ENCODE results near the gene NKPD1. TPM values are rescaled to one million over a fixed set of nuclear protein-coding genes. Genes with fewer than 3 reads are reported as not detected.
A peak's percentile ranks its signal among the peaks of the same experiment; 100 is the strongest.

Gene NKPD1
- polyA plus RNA-seq, 6 donors from 2014 or later = not detected

GRCh38 chr19:45180936-45181335 lies 20.2 kb upstream of the NKPD1 start:
- DNase-seq (no peak), ATAC-seq (ENCODE audit: low read depth in 2 of 2) (no peak)
- H3K36me3 Mint-ChIP-seq = peaks cover 0 to 13% of the 10 kb centered on the region in 2 donors
- peaks cover 34 to 54% (median 40%) of the 10 kb centered on the region in 3 donors for H3K4me1 Mint-ChIP-seq
- peak overlapping the region; percentile 74 to 91 (median 78) for H3K4me3 Mint-ChIP-seq
- H3K27ac Mint-ChIP-seq = peak overlapping the region in 2 of 6 donors; percentile 42 to 69
- no peaks in the 10 kb centered on the region for H3K9me3 Mint-ChIP-seq
- H3K27me3 Mint-ChIP-seq = no peaks in the 10 kb centered on the region

- H3K4me3 Mint-ChIP-seq = peak overlapping the region; percentile 74 to 91 (median 78)
- H3K4me1 Mint-ChIP-seq = peaks cover 33 to 52% (median 45%) of the 10 kb centered on the region in 3 donors
- no peaks in the 10 kb centered on the region for H3K27me3 Mint-ChIP-seq
- peaks cover 0 to 13% of the 10 kb centered on the region in 2 donors for H3K36me3 Mint-ChIP-seq
- no peaks in the 10 kb centered on the region for H3K9me3 Mint-ChIP-seq
- ATAC-seq (ENCODE audit: low read depth in 2 of 2) (no peak), DNase-seq (no peak)
- peak overlapping the region in 4 of 6 donors; percentile 53 to 84 (median 64) for H3K27ac Mint-ChIP-seq
Measured at GRCh38 chr19:45179892-45180370, 19.1 kb upstream of the NKPD1 start.

DNA sequence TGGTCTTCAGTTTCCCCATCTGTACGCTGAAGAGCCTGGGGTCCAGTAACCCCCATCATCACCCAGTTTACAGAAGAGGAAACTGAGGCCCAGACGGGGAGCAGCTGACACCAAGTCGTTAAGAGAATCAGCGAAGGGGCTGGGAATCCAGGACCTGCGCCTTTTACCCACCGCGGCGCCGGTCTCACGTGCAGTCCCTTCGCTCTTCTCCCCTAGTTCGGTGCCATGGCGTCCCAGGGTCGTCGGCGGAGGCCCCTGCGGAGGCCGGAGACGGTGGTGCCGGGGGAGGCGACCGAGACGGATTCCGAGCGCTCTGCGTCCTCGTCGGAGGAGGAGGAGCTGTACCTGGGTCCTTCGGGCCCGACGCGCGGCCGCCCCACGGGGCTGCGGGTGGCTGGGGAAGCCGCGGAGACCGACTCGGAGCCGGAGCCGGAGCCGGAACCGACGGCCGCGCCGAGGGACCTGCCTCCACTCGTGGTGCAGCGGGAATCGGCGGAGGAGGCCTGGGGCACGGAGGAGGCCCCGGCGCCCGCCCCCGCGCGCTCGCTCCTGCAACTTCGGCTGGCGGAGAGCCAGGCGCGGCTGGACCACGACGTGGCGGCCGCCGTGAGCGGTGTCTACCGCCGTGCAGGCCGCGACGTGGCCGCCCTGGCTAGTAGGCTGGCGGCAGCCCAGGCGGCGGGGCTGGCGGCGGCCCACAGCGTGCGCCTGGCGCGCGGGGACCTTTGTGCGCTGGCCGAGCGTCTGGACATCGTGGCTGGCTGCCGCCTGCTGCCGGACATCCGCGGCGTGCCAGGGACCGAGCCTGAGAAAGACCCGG lies 18.5 kb upstream of the NKPD1 start:
- H3K4me3 Mint-ChIP-seq = peak overlapping the region; percentile 80 to 98 (median 94)
- no peaks in the 10 kb centered on the region for H3K27me3 Mint-ChIP-seq
- DNase-seq (no peak), ATAC-seq (ENCODE audit: low read depth in 2 of 2) (no peak)
- peaks cover 30 to 46% (median 40%) of the 10 kb centered on the region in 3 donors for H3K4me1 Mint-ChIP-seq
- H3K36me3 Mint-ChIP-seq = peaks cover 0 to 13% of the 10 kb centered on the region in 2 donors
- H3K27ac Mint-ChIP-seq = peak overlapping the region; percentile 90 to 99 (median 96)
- no peaks in the 10 kb centered on the region for H3K9me3 Mint-ChIP-seq

DNA sequence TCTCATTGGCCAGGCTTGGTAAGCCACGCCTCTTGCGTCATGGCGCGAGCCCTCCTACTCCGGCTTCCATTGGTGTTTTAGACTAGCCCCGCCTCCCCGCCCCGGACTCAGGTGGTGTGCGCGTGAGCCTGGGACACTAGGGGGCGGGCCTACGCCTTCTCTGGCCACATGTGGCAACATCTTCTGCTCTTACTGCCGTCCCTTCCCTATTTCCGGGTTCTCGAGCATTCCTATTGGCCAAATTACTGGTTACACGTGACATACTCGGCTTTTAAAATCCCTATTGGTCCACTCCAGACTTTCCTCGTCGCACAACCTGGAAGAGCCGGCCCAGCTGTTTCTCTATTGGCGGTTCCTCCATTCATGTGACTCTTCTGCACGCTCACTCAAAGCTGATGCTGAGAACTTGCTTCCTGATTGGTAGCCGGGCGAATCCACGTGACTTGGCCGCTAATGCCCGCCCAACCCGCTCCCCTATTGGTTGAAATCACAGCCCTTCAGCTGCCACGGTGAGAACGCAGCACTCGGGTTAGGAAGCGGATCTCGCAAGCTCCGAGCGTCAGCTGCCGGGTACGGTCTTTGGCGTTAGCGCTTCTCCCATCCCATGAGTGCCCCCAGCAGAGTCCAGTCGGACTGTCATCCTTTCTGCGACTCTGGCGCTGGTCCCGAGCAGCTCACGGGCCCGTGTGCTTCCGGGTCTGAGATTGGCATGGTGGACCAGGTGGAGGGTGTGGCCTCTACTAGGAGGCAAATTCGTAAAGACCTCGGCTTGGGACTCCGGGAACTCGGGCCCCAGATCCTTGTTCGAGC lies 17.7 kb upstream of the NKPD1 start, which contains the start of gene BLOC1S3:
BLOC1S3 (plus strand) TSS at position 523 of the 810 bp plus-strand sequence. CDS start 513 bp downstream, outside the sequence.
- Mint-ChIP-seq H3K4me1 (peaks cover 31 to 45% (median 44%) of the 10 kb centered on the region in 3 donors), H3K4me3 (peak within 1 kb of the TSS; percentile 80 to 98 (median 94)), H3K27me3 (no peaks in the 10 kb centered on the region), H3K27ac (peak within 1 kb of the TSS; percentile 90 to 99 (median 96)), H3K36me3 (peaks cover 0 to 13% of the 10 kb centered on the region in 2 donors), H3K9me3 (no peaks in the 10 kb centered on the region)
- ATAC-seq (ENCODE audit: low read depth in 2 of 2) (peak; percentile 78), DNase-seq (peak; percentile 100)

DNA sequence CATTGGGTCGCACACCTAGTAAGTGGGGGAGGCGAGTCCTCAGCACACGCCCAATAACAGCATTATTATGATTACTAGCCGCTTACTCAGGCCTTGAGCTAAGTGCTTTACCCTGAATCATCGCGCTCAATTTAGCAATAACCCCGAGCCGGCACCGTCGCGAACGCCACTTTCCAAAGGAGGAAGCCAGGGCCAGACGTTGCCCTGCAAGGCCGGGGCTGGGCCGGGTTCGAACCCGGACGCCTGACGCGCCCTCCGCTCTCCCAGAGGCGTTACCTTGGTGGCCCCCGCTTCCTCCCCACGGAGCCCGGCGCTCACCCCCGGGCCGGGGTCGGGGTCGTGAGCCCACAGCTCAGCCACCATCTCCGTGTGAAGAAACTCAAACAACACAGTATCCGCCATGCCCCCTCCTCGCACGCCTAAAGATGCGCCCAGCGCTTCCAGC lies 17.1 kb upstream of the NKPD1 start, which contains the start of gene TRAPPC6A:
TRAPPC6A (minus strand) TSS at position 421 of the 445 bp plus-strand sequence; CDS start at position 402, 19 bp downstream.
- no peaks in the 10 kb centered on the region for H3K27me3 Mint-ChIP-seq
- H3K27ac Mint-ChIP-seq = peak within 1 kb of the TSS; percentile 90 to 99 (median 96)
- DNase-seq (no peak), ATAC-seq (ENCODE audit: low read depth in 2 of 2) (peak; percentile 2)
- no peaks in the 10 kb centered on the region for H3K9me3 Mint-ChIP-seq
- peak within 1 kb of the TSS; percentile 80 to 98 (median 94) for H3K4me3 Mint-ChIP-seq
- H3K36me3 Mint-ChIP-seq = peaks cover 0 to 13% of the 10 kb centered on the region in 2 donors
- H3K4me1 Mint-ChIP-seq = peaks cover 32 to 45% (median 42%) of the 10 kb centered on the region in 3 donors

GRCh38 chr19:45175515-45176345 lies 14.9 kb upstream of the NKPD1 start:
- Mint-ChIP-seq H3K27me3 (no peaks in the 10 kb centered on the region), H3K4me1 (peaks cover 31 to 49% (median 47%) of the 10 kb centered on the region in 3 donors), H3K9me3 (no peaks in the 10 kb centered on the region), H3K4me3 (peak overlapping the region in 6 of 8 donors; percentile 11 to 74 (median 55)), H3K27ac (peak overlapping the region in 4 of 6 donors; percentile 24 to 93 (median 61)), H3K36me3 (peaks cover 0 to 1% of the 10 kb centered on the region in 2 donors)
- ATAC-seq (ENCODE audit: low read depth in 2 of 2) (no peak), DNase-seq (no peak)

GRCh38 chr19:45173816-45174215 lies 13.0 kb upstream of the NKPD1 start:
- H3K4me3 Mint-ChIP-seq = peak overlapping the region in 3 of 8 donors; percentile 4 to 44 (median 16)
- no peaks in the 10 kb centered on the region for H3K9me3 Mint-ChIP-seq
- ATAC-seq (ENCODE audit: low read depth in 2 of 2) (no peak), DNase-seq (no peak)
- no peaks in the 10 kb centered on the region for H3K36me3 Mint-ChIP-seq
- H3K27ac Mint-ChIP-seq = peak overlapping the region in 3 of 6 donors; percentile 21 to 90 (median 62)
- peaks cover 27 to 41% (median 36%) of the 10 kb centered on the region in 3 donors for H3K4me1 Mint-ChIP-seq
- H3K27me3 Mint-ChIP-seq = no peaks in the 10 kb centered on the region

DNA sequence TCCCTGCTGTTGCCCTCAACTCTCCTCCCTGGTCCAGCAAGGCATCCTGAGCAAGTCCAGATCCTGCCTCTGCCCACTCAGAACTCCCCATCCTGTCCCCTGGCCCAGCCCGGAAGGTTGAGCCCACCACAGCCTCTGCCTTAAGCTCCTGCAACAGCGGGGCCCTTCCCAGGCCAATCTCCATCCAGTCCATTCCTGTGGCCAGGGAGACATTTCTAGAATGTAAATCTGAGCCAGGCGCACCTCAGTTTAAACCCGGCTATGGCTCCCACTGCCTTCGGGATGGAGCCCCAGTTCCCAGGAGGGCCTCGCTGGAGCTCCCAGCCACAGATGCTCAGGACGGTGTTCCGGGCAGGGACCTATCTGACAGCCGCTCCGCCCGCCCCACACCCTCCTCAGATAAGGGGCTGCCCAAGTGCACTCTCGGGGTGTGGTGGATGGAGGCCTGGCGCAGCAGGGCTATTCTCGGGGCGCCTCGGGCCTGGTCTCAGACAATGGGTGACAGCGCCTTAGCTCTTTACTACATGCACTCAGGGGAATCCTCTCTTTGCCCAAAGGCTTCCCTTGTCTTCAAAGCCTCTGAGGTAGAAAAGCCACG lies 11.9 kb upstream of the NKPD1 start:
- H3K4me3 Mint-ChIP-seq = peak overlapping the region in 2 of 8 donors; percentile 12 to 25
- H3K4me1 Mint-ChIP-seq = peaks cover 27 to 37% (median 36%) of the 10 kb centered on the region in 3 donors
- no peaks in the 10 kb centered on the region for H3K27me3 Mint-ChIP-seq
- H3K9me3 Mint-ChIP-seq = no peaks in the 10 kb centered on the region
- H3K27ac Mint-ChIP-seq = peak overlapping the region in 1 of 6 donors; percentile 15
- DNase-seq (no peak), ATAC-seq (ENCODE audit: low read depth in 2 of 2) (no peak)
- H3K36me3 Mint-ChIP-seq = no peaks in the 10 kb centered on the region

- H3K4me1 Mint-ChIP-seq = peaks cover 27 to 36% (median 34%) of the 10 kb centered on the region in 3 donors
- peak; percentile 23 to 51 for ATAC-seq (ENCODE audit: low read depth in 2 of 2)
- H3K27me3 Mint-ChIP-seq = no peaks in the 10 kb centered on the region
- H3K36me3 Mint-ChIP-seq = no peaks in the 10 kb centered on the region
- H3K27ac Mint-ChIP-seq = peak overlapping the region in 1 of 6 donors; percentile 38
- H3K4me3 Mint-ChIP-seq = peak overlapping the region in 2 of 8 donors; percentile 12 to 50
- no peak for DNase-seq
- H3K9me3 Mint-ChIP-seq = no peaks in the 10 kb centered on the region
Measured at GRCh38 chr19:45172173-45172572, 11.4 kb upstream of the NKPD1 start.

- Mint-ChIP-seq H3K4me1 (peaks cover 27 to 41% (median 34%) of the 10 kb centered on the region in 3 donors), H3K27ac (peak overlapping the region in 4 of 6 donors; percentile 16 to 80 (median 35)), H3K9me3 (no peaks in the 10 kb centered on the region), H3K36me3 (no peaks in the 10 kb centered on the region), H3K27me3 (no peaks in the 10 kb centered on the region), H3K4me3 (peak overlapping the region in 4 of 8 donors; percentile 11 to 84 (median 42))
- ATAC-seq (ENCODE audit: low read depth in 2 of 2) (no peak), DNase-seq (no peak)
Measured at GRCh38 chr19:45171211-45171623, 10.4 kb upstream of the NKPD1 start.

DNA sequence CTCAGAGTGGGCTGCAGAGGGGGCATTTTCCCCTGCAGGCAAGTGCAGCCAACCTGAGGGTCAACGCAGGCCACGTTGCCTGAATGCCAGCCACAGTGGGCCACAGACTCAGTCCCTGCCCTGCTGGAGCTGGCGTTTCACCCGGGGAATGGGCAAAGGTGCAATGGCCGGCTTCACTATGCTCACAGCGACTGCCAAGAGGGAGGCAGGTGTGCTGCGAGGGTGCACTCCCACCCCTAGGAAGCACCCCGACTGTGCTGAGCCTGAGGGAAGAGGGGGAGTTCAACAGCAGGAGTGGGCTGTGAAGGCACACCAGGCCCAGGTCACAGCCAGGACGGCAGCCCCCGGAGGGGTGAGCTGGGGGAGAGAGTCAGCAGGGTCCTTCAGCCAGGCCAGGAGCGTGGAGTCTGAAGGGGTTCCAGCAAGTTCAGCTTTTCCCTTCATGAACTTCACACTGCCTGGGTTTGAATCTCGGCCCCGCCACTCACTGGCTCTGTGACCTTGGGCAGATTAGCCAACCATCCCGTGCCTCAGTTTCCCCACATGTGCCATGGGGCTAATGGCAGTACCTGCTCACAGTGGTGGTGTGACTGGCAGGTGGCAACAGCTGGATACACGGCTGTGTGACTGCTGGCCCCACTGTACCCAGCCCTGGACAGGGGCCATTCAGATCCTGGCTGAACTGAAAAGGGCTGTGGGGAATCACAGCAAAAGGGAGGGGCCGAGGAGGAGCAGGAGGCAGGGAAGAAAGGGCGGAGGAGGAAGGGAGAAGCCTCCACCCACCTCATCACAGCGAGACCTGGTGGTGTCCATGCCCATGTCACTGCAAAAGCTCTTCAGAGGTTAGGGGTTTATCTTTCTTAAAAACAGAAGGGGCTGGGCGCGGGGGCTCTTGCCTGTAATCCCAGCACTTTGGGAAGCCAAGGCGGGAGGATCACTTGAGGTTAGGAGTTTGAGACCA lies 9.6 kb upstream of the NKPD1 start:
- no peak for ATAC-seq (ENCODE audit: low read depth in 2 of 2)
- H3K4me1 Mint-ChIP-seq = peaks cover 27 to 38% (median 33%) of the 10 kb centered on the region in 3 donors
- no peak for DNase-seq

More for the DNA sequence above, 9.6 kb upstream of the NKPD1 start:
- Mint-ChIP-seq H3K27me3 (no peaks in the 10 kb centered on the region), H3K4me3 (no peak overlapping the region), H3K27ac (no peak overlapping the region), H3K36me3 (no peaks in the 10 kb centered on the region), H3K9me3 (no peaks in the 10 kb centered on the region)

Data from naive B cell (primary cell).